NT2/D1 (cell line): ENCODE measurements around the gene FBXL14.

Experiments
- YY1 ChIP-seq: IDR thresholded peaks from 2 replicates; pipeline ENCODE4 v1.6.1; 2011; ENCODE audit not compliant: insufficient read length, insufficient read depth
- ZNF274 ChIP-seq: IDR thresholded peaks from 2 replicates; pipeline ENCODE4 v1.6.1; 2011; ENCODE audit warnings: mild to moderate bottlenecking, low read depth, low read length

DNA sequence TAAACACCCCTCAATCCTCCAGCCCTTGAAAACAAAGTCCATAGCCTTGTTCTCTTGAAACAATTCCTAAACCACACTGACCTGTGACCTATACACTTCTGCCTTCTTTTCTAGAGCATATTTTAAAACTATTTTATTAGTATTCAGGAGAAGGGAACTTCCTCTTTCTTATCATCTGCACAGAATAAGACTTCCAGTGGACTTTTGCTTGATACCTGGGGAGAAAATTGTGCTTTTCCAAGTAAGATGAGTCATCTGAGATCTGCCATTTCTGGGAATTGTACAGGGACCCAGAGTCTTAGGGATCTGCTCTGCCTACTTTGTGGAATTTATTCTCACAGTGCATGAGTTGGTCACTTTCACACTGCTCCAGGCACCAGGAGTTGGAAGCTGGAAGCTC, 24.1 kb upstream of the FBXL14 start:
- no peak for TF ChIP-seq YY1
- no peak for TF ChIP-seq ZNF274
